Measurements from ENCODE around the gene PDCD7.
"Not testable (repeated sequence)": the region's sequence is repeated elsewhere in the genome, so short reads cannot be mapped to it uniquely, and the experiment has no call there.

The PDCD7 gene

DNA sequence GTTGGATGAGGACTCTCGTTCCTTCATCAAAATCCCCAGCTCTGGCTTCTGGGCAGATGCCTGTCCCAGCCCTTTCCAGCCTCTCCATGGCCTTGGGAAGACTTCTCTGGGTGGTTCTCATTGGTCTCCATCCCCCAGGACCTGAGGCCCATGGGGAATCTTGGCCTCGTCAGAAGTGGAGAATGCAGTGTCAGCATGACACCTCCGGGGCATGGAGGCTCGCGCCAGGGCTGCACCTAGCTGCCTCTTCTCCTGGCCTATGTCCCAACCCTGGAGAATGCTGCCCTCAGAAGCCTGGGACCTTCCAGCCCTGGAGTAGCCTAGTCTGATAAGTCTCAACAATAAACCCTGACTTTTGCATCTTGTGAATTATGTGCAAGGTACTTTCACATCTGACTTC, 54.0 kb downstream of the PDCD7 start:
- H3K4me3 ChIP-seq (ENCODE audit: low read length), result no peak overlapping the region
- no peak for TF ChIP-seq ZNF274 (IDR thresholded peaks at IDR 0.05; ENCODE audit: low read depth, low read length)

DNA sequence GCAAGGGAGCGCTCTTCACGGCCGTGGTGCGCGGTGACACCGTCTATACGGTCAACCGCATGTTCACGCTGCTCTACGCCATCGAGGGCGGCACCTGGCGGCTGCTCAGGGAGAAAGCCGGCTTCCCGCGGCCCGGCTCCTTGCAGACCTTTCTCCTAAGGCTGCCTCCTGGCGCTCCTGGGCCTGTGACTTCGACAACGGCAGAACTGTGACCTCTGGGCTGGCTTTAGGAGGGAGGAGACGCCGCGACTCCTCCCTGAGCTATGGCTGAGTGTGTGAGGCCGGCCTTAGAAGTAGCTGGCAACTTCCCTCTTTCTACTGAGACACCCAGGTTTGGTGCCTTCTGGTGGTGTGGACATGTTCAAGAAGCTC, 55.6 kb downstream of the PDCD7 start:
- TF ChIP-seq ZNF274 (IDR thresholded peaks at IDR 0.05; ENCODE audit: low read depth, low read length), result no peak
- no peak overlapping the region for H3K4me3 ChIP-seq (ENCODE audit: low read length)

DNA sequence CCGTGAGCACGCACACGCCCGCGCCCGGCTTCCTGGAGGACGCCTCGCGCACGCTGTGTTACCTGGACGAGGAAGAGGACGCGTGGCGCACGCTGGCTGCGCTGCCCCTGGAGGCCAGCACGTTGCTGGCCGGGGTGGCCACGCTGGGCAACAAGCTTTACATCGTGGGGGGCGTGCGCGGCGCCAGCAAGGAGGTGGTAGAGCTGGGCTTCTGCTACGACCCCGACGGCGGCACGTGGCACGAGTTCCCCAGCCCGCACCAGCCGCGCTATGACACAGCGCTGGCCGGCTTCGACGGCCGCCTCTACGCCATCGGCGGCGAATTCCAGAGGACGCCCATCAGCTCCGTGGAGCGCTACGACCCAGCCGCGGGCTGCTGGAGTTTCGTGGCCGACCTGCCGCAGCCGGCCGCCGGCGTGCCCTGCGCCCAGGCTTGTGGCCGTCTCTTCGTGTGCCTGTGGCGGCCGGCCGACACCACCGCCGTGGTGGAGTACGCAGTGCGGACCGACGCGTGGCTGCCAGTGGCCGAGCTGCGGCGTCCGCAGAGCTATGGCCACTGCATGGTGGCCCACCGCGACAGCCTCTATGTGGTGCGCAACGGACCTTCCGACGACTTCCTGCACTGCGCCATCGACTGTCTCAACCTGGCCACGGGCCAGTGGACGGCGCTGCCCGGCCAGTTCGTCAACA, 56.2 kb downstream of the PDCD7 start:
- H3K4me3 ChIP-seq (ENCODE audit: low read length), result no peak overlapping the region
- no peak for TF ChIP-seq ZNF274 (IDR thresholded peaks at IDR 0.05; ENCODE audit: low read depth, low read length)

DNA sequence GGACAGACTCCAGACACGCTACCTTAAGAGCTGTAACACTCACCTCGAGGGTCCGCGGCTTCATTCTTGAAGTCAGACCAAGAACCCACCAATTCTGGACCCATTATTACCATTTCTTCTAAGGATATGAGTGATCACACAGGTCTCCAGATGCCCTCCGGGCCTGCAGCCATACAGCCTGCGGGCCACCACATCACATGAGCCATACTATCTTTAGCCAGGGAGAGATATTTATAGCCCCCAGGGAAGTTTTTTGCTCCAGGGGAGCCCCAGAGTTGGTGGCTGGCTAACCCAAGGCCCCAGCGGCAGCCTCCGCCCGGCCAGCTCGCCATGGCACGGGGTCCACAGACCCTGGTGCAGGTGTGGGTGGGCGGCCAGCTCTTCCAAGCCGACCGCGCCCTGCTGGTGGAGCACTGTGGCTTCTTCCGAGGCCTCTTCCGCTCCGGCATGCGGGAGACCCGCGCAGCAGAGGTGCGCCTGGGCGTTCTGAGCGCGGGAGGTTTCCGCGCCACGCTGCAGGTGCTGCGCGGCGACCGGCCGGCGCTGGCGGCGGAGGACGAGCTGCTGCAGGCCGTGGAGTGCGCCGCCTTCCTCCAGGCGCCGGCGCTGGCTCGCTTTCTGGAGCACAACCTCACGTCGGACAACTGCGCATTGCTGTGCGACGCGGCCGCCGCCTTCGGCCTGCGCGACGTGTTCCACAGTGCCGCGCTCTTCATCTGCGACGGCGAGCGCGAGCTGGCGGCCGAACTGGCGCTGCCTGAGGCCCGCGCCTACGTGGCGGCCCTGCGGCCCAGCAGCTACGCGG, 56.9 kb downstream of the PDCD7 start, which contains the start of gene KBTBD13:
Gene KBTBD13 (plus strand): TSS at position 261 of the 805 bp plus-strand sequence. CDS start 70 bp downstream, at position 331.
- H3K4me3 ChIP-seq (ENCODE audit: low read length), result no peak within 1 kb of the TSS
- TF ChIP-seq ZNF274 (IDR thresholded peaks at IDR 0.05; ENCODE audit: low read depth, low read length), result no peak

DNA sequence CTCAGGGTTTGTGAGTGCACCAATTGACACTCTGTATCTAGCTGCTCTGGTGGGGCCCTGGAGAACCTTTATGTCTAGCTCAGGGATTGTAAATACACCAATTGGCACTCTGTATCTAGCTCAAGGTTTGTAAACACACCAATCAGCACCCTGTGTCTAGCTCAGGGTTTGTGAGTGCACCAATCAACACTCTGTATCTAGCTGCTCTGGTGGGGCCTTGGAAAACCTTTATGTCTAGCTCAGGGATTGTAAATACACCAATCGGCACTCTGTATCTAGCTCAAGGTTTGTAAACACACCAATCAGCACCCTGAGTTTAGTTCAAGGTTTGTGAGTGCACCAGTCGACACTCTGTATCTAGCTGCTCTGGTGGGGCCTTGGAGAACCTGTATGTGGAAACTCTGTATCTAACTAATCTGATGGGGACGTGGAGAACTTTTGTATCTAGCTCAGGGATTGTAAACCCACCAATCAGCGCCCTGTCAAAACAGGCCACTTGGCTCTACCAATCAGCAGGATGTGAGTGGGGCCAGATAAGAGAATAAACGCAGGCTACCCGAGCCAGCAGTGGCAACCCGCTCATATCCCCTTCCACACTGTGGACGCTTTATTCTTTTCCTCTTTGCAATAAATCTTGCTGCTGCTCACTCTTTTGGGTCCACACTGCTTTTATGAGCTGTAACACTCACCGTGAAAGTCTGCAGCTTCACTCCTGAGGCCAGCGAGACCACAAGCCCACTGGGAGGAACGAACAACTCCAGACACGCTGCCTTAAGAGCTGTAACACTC, 57.8 kb downstream of the PDCD7 start:
- H3K4me3 ChIP-seq (ENCODE audit: low read length), result not testable (repeated sequence)

DNA sequence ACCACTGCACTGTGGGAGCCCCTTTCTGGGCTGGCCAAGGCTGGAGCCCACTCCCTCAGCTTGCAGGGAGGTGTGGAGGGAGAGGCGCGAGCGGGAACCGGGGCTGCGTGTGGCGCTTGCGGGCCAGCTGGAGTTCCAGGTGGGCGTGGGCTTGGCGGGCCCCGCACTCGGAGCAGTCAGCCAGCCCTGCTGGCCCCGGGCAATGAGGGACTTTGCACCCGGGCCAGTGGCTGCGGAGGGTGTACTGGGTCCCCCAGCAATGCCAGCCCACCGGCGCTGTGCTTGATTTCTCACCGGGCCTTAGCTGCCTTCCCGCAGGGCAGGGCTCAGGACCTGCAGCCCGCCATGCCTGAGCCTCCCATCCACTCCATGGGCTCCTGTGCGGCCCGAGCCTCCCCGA, 58.7 kb downstream of the PDCD7 start:
- H3K4me3 ChIP-seq (ENCODE audit: low read length), result not testable (repeated sequence)

DNA sequence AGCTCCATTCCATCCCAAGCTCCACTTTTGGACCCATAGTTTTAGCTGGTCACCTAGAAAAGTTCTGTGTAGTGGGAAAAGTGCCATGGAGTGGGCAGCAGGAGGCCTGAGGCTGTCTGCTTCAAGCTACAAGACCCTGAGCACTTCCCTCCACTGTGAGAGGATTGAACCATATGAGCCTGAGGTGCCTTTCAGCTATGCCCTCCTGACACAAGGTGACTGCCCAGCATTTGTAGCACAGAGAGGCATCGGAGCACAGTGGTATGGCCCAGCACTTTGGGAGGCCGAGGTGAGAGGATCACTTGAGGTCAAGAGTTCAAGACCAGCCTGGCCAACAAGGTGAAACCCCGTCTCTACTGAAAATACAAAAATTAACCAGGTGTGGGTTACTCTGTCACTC, 61.0 kb downstream of the PDCD7 start:
- no peak overlapping the region for H3K4me3 ChIP-seq (ENCODE audit: low read length)

DNA sequence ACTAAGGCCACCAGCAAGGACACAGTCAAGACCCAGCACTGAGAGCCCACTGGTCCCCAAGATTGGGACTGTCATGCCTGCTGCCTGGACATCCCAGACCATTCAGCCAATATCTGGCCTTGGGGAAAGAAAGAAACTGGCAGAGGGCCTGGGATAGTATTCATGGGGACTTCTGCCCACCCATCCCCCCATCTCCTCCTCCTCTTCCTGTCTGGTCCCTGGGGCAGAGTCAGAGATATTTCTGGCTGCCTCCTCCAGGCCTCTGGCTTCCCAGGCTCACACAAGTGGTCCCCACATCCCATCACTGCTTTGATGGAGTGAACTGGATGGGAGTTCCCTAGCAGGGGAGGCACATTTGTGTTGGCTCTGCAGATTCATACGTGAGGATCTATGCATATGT, 61.6 kb downstream of the PDCD7 start:
- TF ChIP-seq ZNF274 (IDR thresholded peaks at IDR 0.05; ENCODE audit: low read depth, low read length), result no peak
- H3K4me3 ChIP-seq (ENCODE audit: low read length), result no peak overlapping the region

More for the DNA sequence above, 61.0 kb downstream of the PDCD7 start:
- TF ChIP-seq ZNF274 (IDR thresholded peaks at IDR 0.05; ENCODE audit: low read depth, low read length), result no peak

DNA sequence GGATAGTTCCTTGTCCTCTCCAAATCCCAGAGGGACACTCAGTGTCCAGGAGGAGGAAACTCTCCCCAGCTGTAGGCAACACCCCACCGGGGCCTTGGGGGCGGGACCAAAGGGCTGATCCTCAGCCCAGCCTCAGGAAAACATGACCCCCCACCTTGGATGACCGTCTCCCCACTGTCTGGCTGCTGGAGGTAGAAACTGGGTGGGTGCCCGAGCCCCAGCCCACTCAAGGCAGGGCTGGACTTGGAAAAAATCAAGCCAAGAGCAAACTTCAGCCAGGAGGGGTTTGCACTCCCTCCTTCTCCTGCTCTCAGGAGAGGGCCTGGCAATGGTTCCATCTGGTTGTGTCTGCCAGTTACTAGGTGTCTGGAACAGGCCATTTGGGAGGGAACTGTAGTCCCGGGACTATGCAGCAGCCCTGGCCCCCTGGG, 62.2 kb downstream of the PDCD7 start:
- no peak overlapping the region for H3K4me3 ChIP-seq (ENCODE audit: low read length)
- TF ChIP-seq ZNF274 (IDR thresholded peaks at IDR 0.05; ENCODE audit: low read depth, low read length), result no peak

DNA sequence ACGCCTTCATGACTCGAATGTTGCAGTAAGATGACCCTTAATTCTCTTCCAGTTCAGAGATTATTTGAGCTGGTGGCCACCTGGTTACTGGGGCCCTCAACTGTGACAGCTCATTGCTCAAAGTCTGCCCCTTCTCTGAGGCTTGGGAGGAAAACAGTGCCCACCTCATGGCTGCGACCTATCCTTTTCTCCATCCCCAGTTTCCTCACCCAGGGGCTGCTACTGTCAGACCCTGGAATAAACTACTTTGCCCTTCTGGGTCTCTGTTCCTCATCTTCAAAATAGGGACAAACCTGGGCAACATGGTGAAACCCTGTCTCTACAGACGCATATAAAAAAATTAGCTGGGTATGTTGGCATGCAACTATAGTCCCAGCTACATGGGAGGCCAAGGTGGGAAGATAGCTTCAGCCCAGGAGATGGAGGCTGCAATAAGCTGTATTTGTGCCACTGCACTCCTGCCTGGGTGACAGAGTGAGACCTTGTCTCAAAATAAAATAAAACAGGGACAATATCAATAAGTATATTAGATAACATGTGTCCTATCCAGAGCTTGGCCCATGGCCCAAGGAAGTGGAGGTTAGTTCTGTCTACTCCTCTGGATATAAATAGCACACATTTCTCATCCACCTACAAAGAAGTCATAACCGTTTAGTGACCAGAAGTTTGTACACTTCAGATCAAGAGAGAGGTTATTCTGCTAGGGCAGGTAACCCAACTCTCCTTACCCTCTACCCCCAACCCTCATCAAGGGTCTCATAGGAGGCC, 63.6 kb downstream of the PDCD7 start:
- no peak for TF ChIP-seq ZNF274 (IDR thresholded peaks at IDR 0.05; ENCODE audit: low read depth, low read length)

DNA sequence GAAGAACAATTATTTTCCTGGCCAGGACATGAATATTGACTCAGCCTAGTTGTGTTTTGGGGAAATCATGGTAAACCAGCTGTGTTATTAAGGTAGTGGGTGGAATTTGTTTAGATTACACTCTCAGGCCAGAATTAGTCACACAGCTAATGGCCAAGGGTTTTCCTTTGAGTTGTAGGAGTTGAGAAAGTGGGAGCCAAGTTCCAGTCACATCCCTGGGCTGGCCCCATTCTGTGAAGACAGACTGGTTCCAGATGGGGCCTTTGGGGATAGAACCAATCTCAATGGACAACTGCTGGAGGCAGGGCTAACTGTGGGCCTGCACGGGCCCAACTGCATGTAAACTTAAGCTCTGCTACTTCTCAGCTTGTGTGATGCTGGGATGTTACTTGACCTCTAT, 64.4 kb downstream of the PDCD7 start:
- no peak for TF ChIP-seq ZNF274 (IDR thresholded peaks at IDR 0.05; ENCODE audit: low read depth, low read length)
- H3K4me3 ChIP-seq (ENCODE audit: low read length), result no peak overlapping the region

More for the DNA sequence above, 63.6 kb downstream of the PDCD7 start:
- H3K4me3 ChIP-seq (ENCODE audit: low read length), result no peak overlapping the region

DNA sequence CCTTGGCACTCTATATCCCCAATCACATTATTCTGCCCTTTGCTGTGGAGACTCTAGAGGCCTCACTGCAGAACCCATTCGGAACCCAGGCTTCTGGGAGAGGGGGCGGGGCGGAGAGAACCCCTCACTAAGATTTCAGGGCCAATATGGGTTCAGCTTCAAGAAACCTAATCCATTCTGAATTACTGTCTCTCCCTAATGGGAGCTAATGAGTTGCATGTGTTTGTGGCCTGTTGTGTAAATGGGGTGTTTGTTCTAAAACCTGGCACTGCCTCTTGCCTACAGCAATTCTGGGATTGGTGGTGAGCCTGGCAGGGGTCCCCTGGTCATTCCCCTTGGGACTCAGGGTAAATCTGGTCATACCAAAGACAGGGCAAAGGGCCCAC, 65.2 kb downstream of the PDCD7 start:
- no peak overlapping the region for H3K4me3 ChIP-seq (ENCODE audit: low read length)
- TF ChIP-seq ZNF274 (IDR thresholded peaks at IDR 0.05; ENCODE audit: low read depth, low read length), result no peak

DNA sequence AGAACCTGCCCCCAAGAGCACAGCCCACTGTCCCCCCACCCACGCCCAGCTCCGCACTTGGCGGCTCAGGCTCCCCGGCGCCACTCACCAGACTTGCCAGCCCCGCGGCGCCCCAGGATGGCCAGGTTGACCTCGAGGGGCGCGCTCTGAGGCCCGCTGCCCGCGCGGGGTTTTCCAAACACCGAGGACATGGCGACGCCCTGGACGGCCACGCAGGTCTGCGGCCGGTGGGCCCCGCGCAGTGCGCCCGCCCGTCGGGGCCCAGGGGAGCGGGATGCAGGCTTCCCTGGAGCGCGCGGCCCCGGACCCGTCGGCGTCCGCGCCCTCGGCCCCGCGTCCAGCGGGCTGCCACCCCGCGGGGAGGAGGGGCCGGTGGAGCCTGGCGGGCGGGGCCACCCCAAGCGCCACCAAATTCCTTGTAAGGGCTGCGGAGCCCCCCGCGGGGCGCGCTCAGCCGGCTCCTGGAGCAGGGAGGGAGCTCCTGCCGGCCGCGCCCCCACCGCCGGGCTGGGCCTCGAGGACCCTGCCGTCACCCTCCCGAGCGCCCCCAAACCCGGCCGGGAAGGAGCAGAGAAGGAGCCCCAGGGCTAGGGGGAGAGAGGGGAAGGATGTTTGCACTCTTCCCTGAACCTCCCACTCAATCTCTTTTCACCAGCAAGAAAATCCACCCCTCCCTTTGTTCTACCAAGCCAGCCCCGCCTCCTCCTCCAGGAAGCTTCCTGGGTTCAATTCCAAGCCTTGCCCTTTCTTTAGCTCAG, 65.8 kb downstream of the PDCD7 start, which contains the start of gene RASL12:
Gene RASL12 (minus strand): TSS at position 347 of the 758 bp plus-strand sequence. CDS start 156 bp downstream, at position 191.
- no peak for TF ChIP-seq ZNF274 (IDR thresholded peaks at IDR 0.05; ENCODE audit: low read depth, low read length)
- no peak within 1 kb of the TSS for H3K4me3 ChIP-seq (ENCODE audit: low read length)
